Astrocyte (in vitro differentiated cells and primary cell): ENCODE measurements around the gene ATP6V1G2. TPM values are rescaled to one million over a fixed set of nuclear protein-coding genes. Genes with fewer than 3 reads are reported as not detected.
A peak's percentile ranks its signal among the peaks of the same experiment; 100 is the strongest.
"Not testable (repeated sequence)": the region's sequence is repeated elsewhere in the genome, so short reads cannot be mapped to it uniquely, and the experiment has no call there.

Experiments
- DNase-seq: peaks from one replicate; pipeline ENCODE4 v3.0.0-alpha.2; 2010; ENCODE audit warnings: low read depth
- FAIRE-seq: peaks from 2 replicates; lab custom pipeline; 2011; peaks lifted over from hg19 to GRCh38; lab: Jason Lieb, UNC
- H2AFZ ChIP-seq: 2 replicates; pipeline ENCODE4 v1.6.0; 2012; ENCODE audit warnings: low read depth, low read length, inconsistent platforms
- H3K27ac ChIP-seq: 2 replicates; pipeline ENCODE4 v1.5.1; 2011; ENCODE audit warnings: low read depth, low read length, inconsistent platforms
- H3K27me3 ChIP-seq: 2 replicates; pipeline ENCODE4 v1.6.0; 2011; ENCODE audit warnings: low read length, inconsistent platforms; ENCODE audit not compliant: insufficient read depth
- H3K36me3 ChIP-seq: 2 replicates; pipeline ENCODE4 v1.5.1; 2011; ENCODE audit warnings: low read length, inconsistent platforms; ENCODE audit not compliant: insufficient read depth
- H3K4me1 ChIP-seq: 2 replicates; pipeline ENCODE4 v1.5.1; 2011; ENCODE audit warnings: low read length, inconsistent platforms; ENCODE audit not compliant: insufficient read depth
- H3K4me2 ChIP-seq: 2 replicates; pipeline ENCODE4 v1.6.0; 2012; ENCODE audit warnings: low read length, inconsistent platforms
- H3K4me3 ChIP-seq: 2 replicates; pipeline ENCODE4 v1.5.1; 2011; ENCODE audit warnings: low read depth, mild to moderate bottlenecking, low read length, inconsistent platforms; ENCODE audit not compliant: insufficient read depth
- H3K79me2 ChIP-seq: 2 replicates; pipeline ENCODE4 v1.6.0; 2012; ENCODE audit warnings: mild to moderate bottlenecking, low read length, inconsistent platforms; ENCODE audit not compliant: insufficient read depth
- H3K9ac ChIP-seq: 2 replicates; pipeline ENCODE4 v1.6.0; 2012; ENCODE audit warnings: mild to moderate bottlenecking, low read length, inconsistent platforms
- H3K9me3 ChIP-seq: 2 replicates; pipeline ENCODE4 v1.5.1; 2012; ENCODE audit warnings: low read depth, mild to moderate bottlenecking, low read length, inconsistent platforms; ENCODE audit not compliant: insufficient read depth
- H4K20me1 ChIP-seq: 2 replicates; pipeline ENCODE4 v1.6.0; 2012; ENCODE audit warnings: low read length, inconsistent platforms; ENCODE audit not compliant: insufficient read depth
- H3K27ac Mint-ChIP-seq: one replicate; pipeline ENCODE4 v1.8.0; 2021; ENCODE audit warnings: mild to moderate bottlenecking, mixed read lengths; ENCODE audit not compliant: unreplicated experiment
- H3K27me3 Mint-ChIP-seq: one replicate; pipeline ENCODE4 v1.8.0; 2021; ENCODE audit warnings: low read depth, mixed read lengths; ENCODE audit not compliant: unreplicated experiment
- H3K36me3 Mint-ChIP-seq: one replicate; pipeline ENCODE4 v1.8.0; 2021; ENCODE audit warnings: low read depth, mixed read lengths; ENCODE audit not compliant: unreplicated experiment
- H3K4me1 Mint-ChIP-seq: one replicate; pipeline ENCODE4 v1.8.0; 2021; ENCODE audit warnings: low read depth, mixed read lengths; ENCODE audit not compliant: unreplicated experiment
- H3K4me3 Mint-ChIP-seq: one replicate; pipeline ENCODE4 v1.8.0; 2021; ENCODE audit warnings: mild to moderate bottlenecking, moderate library complexity, mixed read lengths; ENCODE audit not compliant: unreplicated experiment
- H3K9me3 Mint-ChIP-seq: one replicate; pipeline ENCODE4 v1.8.0; 2021; ENCODE audit warnings: mild to moderate bottlenecking, mixed read lengths; ENCODE audit not compliant: unreplicated experiment
- EZH2 ChIP-seq: IDR thresholded peaks from 2 replicates; pipeline ENCODE4 v1.6.1; 2012; ENCODE audit warnings: mild to moderate bottlenecking, low read length, inconsistent platforms; ENCODE audit not compliant: insufficient read depth
- total RNA-seq: library from RNA; stranded (reverse); gene quantifications from 2 replicates; pipeline ENCODE4 v1.2.1, GENCODE V29; 2021
- TF ChIP-seq, protein P1 (sequence below): IDR thresholded peaks from 2 replicates; pipeline ENCODE4 v1.5.1; 2011; ENCODE audit warnings: low read depth, mild to moderate bottlenecking, inconsistent platforms, low read length, moderate library complexity; ENCODE audit not compliant: insufficient read depth

Gene ATP6V1G2
- total RNA-seq, 1 donor from 2014 or later = 2.6 TPM

DNA sequence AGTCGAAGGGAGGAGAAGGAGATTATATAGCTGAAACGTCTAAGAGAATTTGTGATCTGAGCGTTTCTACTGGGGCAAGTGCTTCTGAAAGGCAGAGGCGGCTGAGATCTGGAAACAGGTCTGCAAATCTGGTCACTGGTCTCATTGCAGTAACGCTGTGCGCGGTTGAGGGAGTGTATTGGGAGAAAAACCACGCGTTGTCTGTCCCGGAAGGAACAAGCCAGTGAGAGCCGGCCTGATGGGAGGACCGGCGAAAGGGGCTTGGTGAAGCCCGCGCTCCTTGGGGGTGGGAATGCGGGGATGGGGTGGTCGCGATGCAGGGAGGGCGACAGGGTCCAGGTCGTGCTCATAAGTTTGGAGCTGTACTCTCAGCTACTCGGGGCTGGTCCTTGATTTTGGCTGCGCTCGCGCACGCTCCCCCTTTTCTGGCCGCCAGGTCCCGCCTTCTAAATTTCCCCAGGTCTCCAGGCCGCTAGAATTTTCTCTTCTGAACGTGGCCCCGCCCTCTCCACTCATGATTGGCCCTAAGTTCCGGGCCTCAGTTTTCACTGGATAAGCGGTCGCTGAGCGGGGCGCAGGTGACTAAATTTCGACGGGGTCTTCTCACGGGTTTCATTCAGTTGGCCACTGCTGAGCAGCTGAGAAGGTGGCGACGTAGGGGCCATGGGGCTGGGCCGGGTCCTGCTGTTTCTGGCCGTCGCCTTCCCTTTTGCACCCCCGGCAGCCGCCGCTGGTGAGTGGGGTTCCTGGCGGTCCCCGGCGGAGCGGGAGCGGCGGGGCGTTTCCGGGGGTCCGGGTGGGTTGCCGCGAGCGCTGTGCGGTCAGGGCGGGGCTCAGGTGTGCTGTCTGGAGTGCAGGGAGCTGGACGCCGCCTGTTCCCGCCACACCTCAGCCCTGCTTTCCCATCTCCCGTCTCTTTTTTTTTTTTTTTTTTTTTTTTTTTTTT, 48.6 kb downstream of the ATP6V1G2 start, which contains the start of gene MICB:
MICB (plus strand) TSS at position 615 of the 946 bp plus-strand sequence; CDS start at position 664, 49 bp downstream.
- H3K27ac Mint-ChIP-seq = peak within 1 kb of the TSS; percentile 4
- no peak for TF ChIP-seq EZH2
- TF ChIP-seq, protein P1, sequence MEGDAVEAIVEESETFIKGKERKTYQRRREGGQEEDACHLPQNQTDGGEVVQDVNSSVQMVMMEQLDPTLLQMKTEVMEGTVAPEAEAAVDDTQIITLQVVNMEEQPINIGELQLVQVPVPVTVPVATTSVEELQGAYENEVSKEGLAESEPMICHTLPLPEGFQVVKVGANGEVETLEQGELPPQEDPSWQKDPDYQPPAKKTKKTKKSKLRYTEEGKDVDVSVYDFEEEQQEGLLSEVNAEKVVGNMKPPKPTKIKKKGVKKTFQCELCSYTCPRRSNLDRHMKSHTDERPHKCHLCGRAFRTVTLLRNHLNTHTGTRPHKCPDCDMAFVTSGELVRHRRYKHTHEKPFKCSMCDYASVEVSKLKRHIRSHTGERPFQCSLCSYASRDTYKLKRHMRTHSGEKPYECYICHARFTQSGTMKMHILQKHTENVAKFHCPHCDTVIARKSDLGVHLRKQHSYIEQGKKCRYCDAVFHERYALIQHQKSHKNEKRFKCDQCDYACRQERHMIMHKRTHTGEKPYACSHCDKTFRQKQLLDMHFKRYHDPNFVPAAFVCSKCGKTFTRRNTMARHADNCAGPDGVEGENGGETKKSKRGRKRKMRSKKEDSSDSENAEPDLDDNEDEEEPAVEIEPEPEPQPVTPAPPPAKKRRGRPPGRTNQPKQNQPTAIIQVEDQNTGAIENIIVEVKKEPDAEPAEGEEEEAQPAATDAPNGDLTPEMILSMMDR = no peak
- DNase-seq (peak; percentile 69), FAIRE-seq (no peak)
- H2AFZ ChIP-seq = peak within 1 kb of the TSS; percentile 80
- peaks cover 10% of the 10 kb centered on the region for H3K4me1 Mint-ChIP-seq
- peak within 1 kb of the TSS; percentile 68 for H3K4me3 ChIP-seq
- H3K27ac ChIP-seq = no peak within 1 kb of the TSS
- H3K27me3 Mint-ChIP-seq = peaks cover 19% of the 10 kb centered on the region
- peaks cover 4% of the 10 kb centered on the region for H3K36me3 Mint-ChIP-seq
- no peaks in the 10 kb centered on the region for H3K9me3 ChIP-seq
- peak within 1 kb of the TSS; percentile 73 for H3K9ac ChIP-seq
- H4K20me1 ChIP-seq = peaks cover 19% of the 10 kb centered on the region
- peaks cover 31% of the 10 kb centered on the region for H3K79me2 ChIP-seq
- H3K9me3 Mint-ChIP-seq = no peaks in the 10 kb centered on the region
- no peaks in the 10 kb centered on the region for H3K27me3 ChIP-seq
- peak within 1 kb of the TSS; percentile 95 for H3K4me2 ChIP-seq
- H3K4me1 ChIP-seq = peaks cover 15% of the 10 kb centered on the region
- peak within 1 kb of the TSS; percentile 82 for H3K4me3 Mint-ChIP-seq
- no peaks in the 10 kb centered on the region for H3K36me3 ChIP-seq

DNA sequence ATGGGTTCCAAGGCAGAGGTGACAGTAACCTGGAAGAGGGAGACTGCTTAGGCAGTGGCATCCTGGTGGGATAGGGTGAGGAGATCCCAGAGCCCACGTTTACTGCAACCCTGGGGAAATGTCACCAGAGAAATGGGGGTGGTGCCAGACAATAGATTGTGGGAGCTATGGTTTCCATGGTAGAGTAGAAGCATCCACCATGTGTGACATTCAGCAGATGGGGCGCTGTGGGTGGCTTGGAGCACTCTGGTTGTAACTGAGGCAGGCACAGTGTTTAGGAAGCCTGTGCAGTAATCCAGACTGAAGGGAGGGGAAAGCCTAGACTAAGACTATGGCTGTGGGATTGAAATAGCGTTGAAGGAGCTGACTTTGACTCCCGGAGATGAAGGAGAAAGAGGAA, 49.6 kb downstream of the ATP6V1G2 start:
- H3K4me3 Mint-ChIP-seq = peak overlapping the region; percentile 81
- H3K79me2 ChIP-seq = peaks cover 29% of the 10 kb centered on the region
- H3K9me3 ChIP-seq, H3K36me3 ChIP-seq, H3K9me3 Mint-ChIP-seq, DNase-seq, H3K4me3 ChIP-seq, H2AFZ ChIP-seq, H3K27me3 ChIP-seq, H3K27ac ChIP-seq, FAIRE-seq, H3K36me3 Mint-ChIP-seq, H3K27ac Mint-ChIP-seq: not testable (repeated sequence)
- peaks cover 10% of the 10 kb centered on the region for H3K4me1 Mint-ChIP-seq
- H3K9ac ChIP-seq = peak overlapping the region; percentile 73
- peaks cover 19% of the 10 kb centered on the region for H3K27me3 Mint-ChIP-seq
- H3K4me1 ChIP-seq = peaks cover 15% of the 10 kb centered on the region
- peaks cover 15% of the 10 kb centered on the region for H4K20me1 ChIP-seq
- H3K4me2 ChIP-seq = peak overlapping the region; percentile 95

DNA sequence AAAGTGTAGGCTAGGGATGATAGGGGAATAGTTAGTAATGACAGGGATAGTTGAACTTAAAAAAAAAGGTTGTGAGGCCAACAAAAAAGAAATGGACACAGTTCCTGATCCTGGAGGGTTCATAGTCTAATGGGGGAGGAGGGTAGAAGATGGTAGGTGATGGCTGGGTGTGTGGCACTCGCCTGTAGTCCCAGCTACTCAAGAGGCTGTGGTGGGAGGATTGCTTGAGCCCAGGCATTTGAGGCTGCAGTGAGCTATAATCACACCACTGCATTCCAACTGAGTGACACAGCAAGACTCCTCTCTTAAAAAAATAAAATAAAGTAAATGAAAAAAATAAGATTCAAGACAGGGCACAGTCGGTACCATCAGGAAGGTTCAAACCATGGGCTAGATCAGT, 50.8 kb downstream of the ATP6V1G2 start:
- peaks cover 10% of the 10 kb centered on the region for H3K4me1 Mint-ChIP-seq

More for the DNA sequence above, 50.8 kb downstream of the ATP6V1G2 start:
- H3K36me3 Mint-ChIP-seq = peaks cover 2% of the 10 kb centered on the region
- peak overlapping the region; percentile 75 for H3K4me3 ChIP-seq
- H3K4me1 ChIP-seq = peaks cover 15% of the 10 kb centered on the region
- H3K9ac ChIP-seq = peak overlapping the region; percentile 82
- no peaks in the 10 kb centered on the region for H3K9me3 ChIP-seq
- peaks cover 11% of the 10 kb centered on the region for H4K20me1 ChIP-seq
- peak overlapping the region; percentile 95 for H3K4me2 ChIP-seq
- FAIRE-seq (no peak), DNase-seq (peak; percentile 42)
- H3K27ac ChIP-seq = peak overlapping the region; percentile 83
- peaks cover 19% of the 10 kb centered on the region for H3K27me3 Mint-ChIP-seq
- H2AFZ ChIP-seq = no peak overlapping the region
- peak overlapping the region; percentile 87 for H3K4me3 Mint-ChIP-seq
- H3K27ac Mint-ChIP-seq = peak overlapping the region; percentile 54
- no peak for TF ChIP-seq EZH2
- TF ChIP-seq, protein P1 = no peak
- no peaks in the 10 kb centered on the region for H3K36me3 ChIP-seq
- peaks cover 17% of the 10 kb centered on the region for H3K79me2 ChIP-seq
- H3K27me3 ChIP-seq = no peaks in the 10 kb centered on the region
- no peaks in the 10 kb centered on the region for H3K9me3 Mint-ChIP-seq

Other genes with a start within 250 kb of the ATP6V1G2 start
- 1,493 and 2,082 TPM in 2 replicates for gene HLA-B, start 189.4 kb downstream of the ATP6V1G2 start, total RNA-seq
- 70.0 and 70.6 TPM in 2 replicates for gene MICA, start 143.0 kb downstream of the ATP6V1G2 start, total RNA-seq
- gene MICB, start 48.5 kb downstream of the ATP6V1G2 start, total RNA-seq = 4.1 and 5.8 TPM in 2 replicates
- not detected in 2 replicates for gene MCCD1, start 17.6 kb downstream of the ATP6V1G2 start, total RNA-seq
- gene DDX39B, start 4.6 kb downstream of the ATP6V1G2 start, total RNA-seq = 284 and 294 TPM in 2 replicates
- gene NFKBIL1, start 1.0 kb upstream of the ATP6V1G2 start, total RNA-seq = 18.8 and 20.4 TPM in 2 replicates
- not detected in 2 replicates for gene LTA, start 25.7 kb upstream of the ATP6V1G2 start, total RNA-seq
- 0.79 and 1.2 TPM in 2 replicates for gene TNF, start 29.0 kb upstream of the ATP6V1G2 start, total RNA-seq
- 0.26 and 0.52 TPM in 2 replicates for gene LTB, start 35.8 kb upstream of the ATP6V1G2 start, total RNA-seq
- not detected in 2 replicates for gene LST1, start 39.7 kb upstream of the ATP6V1G2 start, total RNA-seq
- not detected in 2 replicates for gene NCR3, start 46.4 kb upstream of the ATP6V1G2 start, total RNA-seq
- not detected in 2 replicates for gene AIF1, start 68.6 kb upstream of the ATP6V1G2 start, total RNA-seq
- gene PRRC2A, start 74.1 kb upstream of the ATP6V1G2 start, total RNA-seq = 180 and 188 TPM in 2 replicates
- 233 and 247 TPM in 2 replicates for gene BAG6, start 106.1 kb upstream of the ATP6V1G2 start, total RNA-seq
- 0.89 and 1.2 TPM in 2 replicates for gene APOM, start 109.3 kb upstream of the ATP6V1G2 start, total RNA-seq
- 14.7 and 15.5 TPM in 2 replicates for gene C6orf47, start 114.2 kb upstream of the ATP6V1G2 start, total RNA-seq
- 11.7 and 13.8 TPM in 2 replicates for gene GPANK1, start 118.4 kb upstream of the ATP6V1G2 start, total RNA-seq
- 200 and 208 TPM in 2 replicates for gene CSNK2B, start 119.5 kb upstream of the ATP6V1G2 start, total RNA-seq
- gene LY6G5B, start 123.4 kb upstream of the ATP6V1G2 start, total RNA-seq = 17.5 and 20.3 TPM in 2 replicates
- gene LY6G5C, start 134.5 kb upstream of the ATP6V1G2 start, total RNA-seq = 2.9 and 3.9 TPM in 2 replicates
- gene ABHD16A, start 156.7 kb upstream of the ATP6V1G2 start, total RNA-seq = 34.3 and 38.3 TPM in 2 replicates
- gene LY6G6F, start 160.3 kb upstream of the ATP6V1G2 start, total RNA-seq = not detected in 2 replicates
- not detected in 2 replicates for gene LY6G6D, start 168.7 kb upstream of the ATP6V1G2 start, total RNA-seq
- 0.41 and 0.66 TPM in 2 replicates for gene LY6G6C, start 175.1 kb upstream of the ATP6V1G2 start, total RNA-seq
- gene MPIG6B, start 176.8 kb upstream of the ATP6V1G2 start, total RNA-seq = not detected in 2 replicates
- gene DDAH2, start 182.7 kb upstream of the ATP6V1G2 start, total RNA-seq = 62.5 and 72.4 TPM in 2 replicates
- gene CLIC1, start 189.9 kb upstream of the ATP6V1G2 start, total RNA-seq = 484 and 518 TPM in 2 replicates
- 5.7 and 6.8 TPM in 2 replicates for gene MSH5, start 193.4 kb upstream of the ATP6V1G2 start, total RNA-seq
- 0.72 and 1.2 TPM in 2 replicates for gene SAPCD1, start 216.0 kb upstream of the ATP6V1G2 start, total RNA-seq
- gene VWA7, start 230.7 kb upstream of the ATP6V1G2 start, total RNA-seq = 0.54 and 0.94 TPM in 2 replicates
- 94.8 and 96.3 TPM in 2 replicates for gene VARS1, start 249.1 kb upstream of the ATP6V1G2 start, total RNA-seq